HG02852 (cell line): ENCODE results near the gene TBC1D24.
A peak's percentile ranks its signal among the peaks of the same experiment; 100 is the strongest.

Source experiments
- ATAC-seq: cut with Tn5 transposase; IDR thresholded peaks from one replicate; pipeline ENCODE4 v1.9.1; 2021; ENCODE audit warnings: mild to moderate bottlenecking, moderate library complexity; ENCODE audit not compliant: unreplicated experiment

The TBC1D24 gene

DNA sequence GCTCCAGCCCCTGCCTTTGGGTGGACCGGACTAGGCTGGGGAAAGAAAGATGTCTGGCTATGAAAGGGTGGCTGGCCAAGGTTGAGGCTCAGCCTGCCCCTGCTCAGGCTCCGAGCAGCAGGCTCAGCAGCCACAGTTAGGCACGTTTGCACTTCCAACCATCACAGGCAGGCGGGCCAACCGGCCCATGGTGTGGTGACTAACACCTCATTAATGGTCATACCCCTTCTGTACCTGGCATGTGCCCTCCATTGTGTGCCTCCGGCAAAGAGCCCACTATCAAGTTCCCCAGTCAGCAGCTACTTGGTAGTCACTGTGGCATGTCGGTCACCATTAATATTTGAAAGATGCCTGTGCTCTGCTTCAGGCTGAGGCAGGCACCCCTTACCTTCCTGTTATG, 6.7 kb downstream of the TBC1D24 start:
- no peak for ATAC-seq

DNA sequence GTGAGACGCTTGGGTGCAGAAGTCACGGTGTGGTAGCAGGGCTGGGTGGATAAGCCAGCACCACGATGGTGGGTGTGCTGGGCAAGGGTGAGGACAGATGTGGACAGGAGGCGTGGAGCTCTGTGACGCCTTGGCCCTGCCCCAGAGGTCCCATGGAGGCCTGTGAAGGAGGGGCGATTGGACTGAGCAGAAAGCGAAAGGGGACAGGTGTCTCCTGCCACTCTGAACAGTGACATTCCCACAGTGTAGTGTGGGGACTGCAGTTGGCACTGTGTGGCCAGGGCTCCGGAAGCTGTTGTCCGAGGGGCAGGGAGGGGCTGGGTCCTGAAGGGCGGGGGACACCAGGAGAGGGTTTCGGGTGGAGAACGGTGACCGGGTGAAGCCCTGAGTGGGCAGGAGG, 7.3 kb downstream of the TBC1D24 start:
- ATAC-seq, result no peak

DNA sequence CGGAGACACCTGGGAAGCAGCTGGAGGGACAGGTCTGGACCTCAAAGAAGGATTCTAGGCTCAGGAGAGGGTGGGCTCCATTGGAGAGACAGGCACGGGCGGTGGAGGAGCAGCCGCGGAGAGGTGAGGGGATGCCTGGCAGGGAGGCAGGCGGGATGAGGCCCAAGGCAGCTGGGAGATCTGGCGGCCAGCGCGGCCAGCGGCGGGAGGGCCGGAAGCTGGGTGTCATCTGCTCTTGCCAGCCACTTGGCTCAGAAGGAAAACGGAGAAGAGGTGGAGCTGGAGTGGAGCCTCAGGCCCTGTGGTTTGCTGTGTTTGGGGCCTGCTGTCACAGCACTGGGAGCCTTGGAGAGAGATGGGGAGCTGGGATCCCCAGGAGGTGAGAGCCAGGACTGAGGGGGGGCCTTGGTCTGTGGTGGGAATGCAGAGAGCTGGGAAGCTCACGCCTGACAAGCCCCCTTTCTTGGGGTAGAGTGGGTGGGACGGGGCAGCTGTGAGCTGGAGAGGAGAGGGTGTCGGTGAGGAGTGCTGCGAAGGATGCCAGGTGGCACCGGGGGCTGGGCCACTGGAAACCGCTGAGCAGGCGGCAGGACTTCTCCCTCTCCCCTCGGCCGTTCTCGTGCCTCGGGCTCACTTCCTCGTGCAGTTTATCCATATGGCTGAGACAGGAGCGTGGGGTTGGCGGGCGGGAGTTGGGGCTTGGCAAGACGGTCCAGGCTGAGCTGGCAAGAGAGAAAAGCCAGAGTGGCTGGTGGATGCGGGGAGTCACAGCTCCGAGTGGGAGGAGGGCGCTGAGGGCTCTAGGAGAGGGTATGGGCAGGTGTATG, 8.0 kb downstream of the TBC1D24 start:
- ATAC-seq, result no peak

DNA sequence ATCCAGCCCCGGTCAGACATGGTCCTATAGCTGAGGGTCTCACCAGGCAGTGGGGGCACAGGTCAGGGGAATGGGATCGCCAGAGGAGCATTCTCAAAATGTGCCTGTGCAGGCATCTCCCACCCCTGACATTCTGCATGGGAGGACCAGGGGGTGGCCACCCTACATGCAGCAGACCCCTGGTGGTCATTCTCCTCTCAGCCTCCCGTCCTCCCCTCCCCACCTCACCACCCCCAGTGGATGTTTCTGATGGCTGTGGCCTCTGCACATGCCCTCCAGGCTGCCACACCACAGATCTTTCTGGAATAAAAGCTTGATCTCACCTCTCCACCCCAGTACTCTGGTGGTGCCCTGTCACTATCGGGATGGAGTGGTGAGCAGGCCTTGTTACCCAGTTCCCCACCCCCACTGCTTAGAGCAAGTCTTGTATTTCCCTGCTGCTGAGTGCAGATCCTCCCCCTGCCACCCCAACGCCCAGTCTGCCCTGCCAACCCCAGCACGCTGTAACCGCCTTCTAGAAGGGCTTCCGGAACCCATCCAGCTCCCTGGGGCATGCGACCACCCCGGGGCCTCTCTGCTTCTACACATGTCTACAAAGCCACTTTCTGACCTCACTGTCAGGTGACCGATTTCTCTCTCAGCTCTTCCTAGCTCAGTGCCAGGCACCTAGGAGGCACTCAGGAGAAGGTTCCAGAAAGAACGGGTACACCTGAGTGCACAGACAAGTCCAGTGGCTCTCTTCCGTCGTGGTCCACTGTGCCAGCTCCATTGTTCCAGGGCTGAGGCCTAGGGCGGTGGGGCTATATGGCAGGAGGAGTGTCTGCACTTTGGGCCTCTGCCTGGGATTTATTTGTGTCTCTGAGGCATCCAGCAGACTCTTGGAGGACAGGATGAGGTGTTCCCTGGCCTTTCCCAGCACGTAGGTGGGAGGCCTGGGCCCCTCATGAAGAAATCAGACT, 9.3 kb downstream of the TBC1D24 start:
- ATAC-seq, result no peak

DNA sequence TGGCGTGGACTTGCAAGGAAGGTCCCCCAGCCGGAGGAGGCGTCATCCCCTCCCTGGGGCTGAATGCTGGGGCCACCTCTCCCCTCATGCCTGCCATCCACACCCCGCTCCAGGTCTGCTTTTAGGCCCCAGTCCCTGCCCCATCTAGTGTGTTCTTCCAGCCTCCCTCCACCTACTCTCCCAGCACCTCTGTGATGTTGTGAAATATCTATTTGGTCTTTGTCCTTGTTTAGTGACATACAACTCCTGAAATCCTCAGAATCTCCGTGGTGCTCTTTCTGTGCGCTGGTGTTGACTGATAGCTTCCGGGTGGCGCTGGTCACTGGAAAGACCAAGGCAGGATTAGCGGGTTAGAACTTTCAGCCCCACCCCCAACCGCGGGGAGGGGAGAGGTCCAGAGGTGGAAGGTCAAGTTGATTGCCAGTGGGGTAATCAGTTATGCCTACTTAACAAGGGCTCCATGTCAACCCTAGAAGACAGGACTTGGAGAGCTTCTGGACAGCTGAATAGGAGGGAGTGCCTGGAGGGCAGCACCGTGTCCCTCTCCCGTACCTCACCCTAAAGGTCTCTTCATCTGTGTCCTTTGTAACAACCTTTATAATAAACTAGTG, 10.1 kb downstream of the TBC1D24 start:
- no peak for ATAC-seq

DNA sequence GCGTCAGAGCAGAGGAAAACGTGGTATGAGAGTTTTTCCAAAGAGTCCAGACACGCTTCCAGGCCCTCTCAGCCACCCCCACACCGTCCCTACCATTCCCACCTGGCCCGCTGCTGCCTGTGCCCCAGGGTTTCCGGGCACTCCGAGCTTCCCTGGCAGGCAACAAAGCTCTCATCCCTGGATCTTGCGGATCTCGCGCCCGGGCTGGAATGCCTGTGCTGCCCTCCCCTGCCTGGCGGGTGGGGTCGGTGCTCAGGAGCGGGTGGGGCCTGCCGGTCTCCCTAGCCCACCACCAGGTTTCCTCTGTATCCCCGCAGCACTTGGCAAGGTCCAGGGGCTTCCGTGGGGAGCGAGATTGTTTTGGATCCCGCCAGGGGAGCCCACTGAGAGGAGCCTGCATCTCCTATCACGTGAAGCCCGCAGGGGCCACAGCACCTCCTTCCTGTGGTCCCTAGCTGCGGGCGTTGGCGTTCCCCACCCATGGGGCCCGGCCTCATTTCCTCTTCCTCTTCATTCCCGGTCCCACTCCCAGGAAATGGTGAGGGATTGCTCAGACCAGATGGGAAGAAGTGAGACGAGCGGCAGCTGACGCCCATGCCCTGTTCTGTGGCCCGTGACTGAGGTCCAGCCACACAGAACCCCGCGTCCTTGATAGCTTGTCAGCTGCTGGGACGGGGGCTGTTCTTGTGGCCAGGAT, 11.0 kb downstream of the TBC1D24 start:
- ATAC-seq, result no peak

DNA sequence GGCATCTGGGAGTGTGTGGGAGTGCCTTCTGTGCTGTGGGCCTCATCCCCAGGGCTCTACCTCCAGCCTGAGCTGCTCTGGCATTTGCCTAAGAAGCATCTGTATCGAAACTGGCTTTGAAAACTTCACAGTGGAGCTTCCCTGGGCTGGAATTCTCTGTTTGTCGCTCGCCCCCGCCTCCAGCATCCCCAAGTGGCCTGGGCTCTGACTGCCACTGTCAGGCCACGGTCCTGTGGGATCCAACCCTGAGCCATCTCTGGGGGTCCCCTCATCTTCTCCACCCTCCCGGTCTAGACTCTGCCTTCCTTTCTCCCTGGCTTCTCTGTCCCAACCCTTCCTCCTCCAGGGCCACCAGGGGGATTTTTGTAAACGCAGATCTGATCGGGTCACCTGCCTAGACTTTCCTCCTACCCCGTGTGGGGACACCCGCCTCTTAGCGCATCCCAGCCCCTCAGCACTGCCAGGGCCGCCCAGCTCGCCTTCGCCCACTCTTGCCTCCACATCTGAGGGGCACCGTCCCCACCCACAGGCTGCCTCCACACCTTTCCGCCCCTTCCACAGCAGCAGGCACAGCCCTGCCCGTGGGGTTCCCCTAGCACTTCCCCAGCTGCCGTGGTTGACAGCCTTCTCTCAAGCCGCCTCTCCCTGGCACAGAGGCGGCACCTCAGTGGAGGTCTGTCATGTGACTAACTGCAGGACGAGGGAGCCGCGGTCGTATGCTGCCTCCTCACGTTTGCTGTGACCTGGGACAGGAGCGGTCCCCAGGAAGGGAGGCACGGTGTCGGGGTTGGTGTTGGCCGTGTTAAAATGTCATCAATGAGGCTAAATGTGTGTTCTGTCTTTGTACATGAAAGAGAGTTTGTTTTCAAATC, 12.0 kb downstream of the TBC1D24 start:
- peak; percentile 64 for ATAC-seq

DNA sequence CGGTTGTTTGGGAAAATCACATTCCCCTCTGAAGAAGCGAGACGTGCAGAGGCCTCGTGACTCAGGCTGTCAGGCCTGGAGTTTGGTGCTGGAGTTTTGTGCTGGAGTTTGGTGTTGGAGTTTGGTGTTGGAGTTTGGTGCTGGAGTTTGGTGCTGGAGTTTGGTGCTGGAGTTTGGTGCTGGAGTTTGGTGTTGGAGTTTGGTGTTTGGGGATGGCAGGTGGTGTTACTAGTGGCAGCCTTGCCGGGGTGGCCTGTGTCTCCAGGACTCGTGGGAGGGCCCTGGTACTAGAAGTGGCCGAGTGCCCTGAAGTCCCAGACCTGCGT, 12.6 kb downstream of the TBC1D24 start:
- ATAC-seq, result no peak

DNA sequence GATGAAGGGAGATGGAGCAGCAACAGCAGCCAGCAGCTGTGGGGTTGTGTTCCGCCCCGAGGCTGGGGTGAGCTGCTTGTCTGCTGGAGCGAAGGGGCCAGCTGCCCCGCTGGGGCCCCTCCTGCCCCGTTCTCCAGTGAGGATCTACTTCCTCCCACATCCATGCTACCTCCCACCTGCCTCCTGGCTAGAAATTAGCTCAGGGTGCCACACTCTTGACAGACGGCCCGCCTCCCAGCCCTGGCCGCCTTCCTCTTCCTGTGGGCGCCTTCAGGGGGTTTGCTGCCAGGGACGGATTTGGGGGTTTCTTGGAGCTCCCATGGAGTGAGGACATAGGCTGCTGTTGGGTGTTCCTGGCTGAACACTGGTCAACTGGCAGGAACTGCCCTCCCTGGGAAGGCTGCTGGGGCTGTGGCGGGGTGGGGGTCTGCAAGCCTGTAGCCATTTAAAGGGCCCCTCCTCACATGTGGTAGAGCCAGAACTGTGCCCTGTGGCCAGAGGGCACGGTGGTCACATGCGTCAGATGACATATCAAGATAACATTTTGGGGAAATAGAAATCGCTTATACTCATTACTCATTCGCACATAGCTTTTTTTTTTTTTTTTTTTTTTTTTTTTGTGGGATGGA, 13.1 kb downstream of the TBC1D24 start:
- no peak for ATAC-seq

DNA sequence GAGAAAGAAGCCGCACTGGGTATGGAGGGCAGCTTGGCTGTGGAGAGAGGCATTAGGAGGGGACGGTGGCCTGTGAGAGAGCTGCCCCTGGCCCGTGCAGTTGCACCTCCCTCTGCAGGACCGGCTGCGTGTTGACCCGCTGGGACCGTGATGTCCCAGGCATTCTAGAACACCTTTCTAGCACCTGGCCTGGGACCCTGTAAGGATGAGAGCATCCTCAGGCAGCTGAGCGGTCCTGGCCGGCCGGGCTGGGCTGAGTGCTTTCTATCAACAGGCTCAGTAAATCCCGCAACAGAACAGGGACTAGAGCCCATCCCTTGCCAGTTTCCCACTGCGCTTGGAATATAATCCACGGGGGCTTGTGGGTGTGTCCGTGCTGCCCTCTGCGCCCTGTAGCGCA, 14.7 kb downstream of the TBC1D24 start:
- no peak for ATAC-seq

DNA sequence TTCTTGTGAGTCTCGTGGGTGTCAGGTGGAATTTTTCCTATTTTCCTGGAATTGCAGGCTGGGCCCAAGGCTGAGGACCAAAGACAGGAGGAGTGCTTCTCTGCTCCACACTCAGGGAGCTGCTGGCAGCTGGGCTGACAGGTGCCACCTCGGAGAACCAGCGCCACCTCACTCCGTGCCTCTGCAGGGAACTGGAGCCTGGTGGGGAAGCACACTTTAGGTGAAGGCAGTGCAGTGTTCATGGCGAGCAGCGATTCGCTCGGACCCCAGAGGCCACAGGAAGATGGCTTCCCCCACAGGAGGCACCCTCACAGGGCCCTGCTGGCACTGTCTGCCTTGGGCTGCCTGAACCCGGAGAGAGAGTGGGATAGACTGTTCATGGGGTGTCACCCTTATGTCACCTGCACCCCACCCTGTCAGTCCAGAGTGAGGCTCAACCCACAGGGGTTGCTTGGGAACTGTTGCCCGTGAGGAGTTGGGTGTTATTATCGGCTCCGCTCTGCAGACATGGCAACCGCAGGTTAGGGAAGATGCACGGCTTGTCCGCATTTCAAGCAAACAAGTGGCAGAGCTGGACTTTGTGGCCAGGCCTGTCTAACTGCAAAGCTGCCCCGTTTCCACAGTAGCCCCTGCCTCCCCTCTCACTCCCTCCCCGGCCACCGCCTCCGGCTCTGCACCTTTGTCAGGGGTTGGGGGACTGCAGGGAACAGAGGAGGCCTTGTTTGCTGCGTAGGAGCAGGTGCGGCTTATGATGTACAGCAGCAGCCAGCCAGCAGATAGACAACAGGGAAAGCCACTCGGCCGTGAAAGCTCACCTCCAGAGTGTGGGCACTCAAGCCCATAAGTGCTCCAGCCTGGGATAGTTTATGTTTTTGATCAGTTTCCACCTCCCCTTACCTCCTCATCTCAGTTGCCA, 15.5 kb downstream of the TBC1D24 start:
- ATAC-seq, result no peak

DNA sequence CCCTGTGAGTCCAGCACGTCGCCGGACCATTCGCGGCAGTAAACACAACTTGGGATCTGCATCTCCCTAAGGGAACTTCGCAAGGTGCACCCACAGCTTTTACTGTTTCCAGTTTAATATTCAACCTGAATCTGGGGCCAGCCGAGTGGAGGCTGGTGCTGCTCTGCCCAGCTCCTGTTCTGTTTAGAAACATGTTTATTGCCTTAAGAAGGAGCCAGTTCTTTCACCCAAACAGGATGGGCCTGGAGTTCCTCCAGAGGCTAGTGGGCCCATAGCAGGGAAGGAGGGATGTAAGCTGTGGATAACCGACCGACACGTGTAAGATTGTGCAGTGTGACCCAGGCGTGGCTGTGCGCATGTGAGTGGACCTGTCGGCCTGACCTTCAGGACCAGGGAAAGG, 17.4 kb downstream of the TBC1D24 start:
- ATAC-seq, result no peak

DNA sequence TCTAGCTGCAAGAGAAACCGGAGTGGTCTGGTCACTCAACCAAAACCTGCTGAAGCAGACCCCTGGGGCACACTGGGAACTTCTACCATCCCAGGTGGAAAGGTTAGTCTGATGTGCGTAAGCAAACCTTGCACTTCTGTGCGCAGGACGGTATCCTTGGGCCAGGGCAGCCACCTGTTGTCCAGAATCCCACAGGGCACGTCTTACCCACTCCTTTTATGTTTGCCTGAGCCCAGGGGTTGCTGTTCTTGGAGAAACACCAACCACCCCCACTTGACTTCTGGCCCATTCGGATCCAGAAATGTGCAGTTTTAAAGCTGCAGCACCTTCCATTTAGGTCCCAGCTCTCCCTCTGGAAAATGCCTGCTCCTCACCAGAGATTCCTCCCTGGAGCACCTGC, 18.7 kb downstream of the TBC1D24 start:
- ATAC-seq, result no peak

DNA sequence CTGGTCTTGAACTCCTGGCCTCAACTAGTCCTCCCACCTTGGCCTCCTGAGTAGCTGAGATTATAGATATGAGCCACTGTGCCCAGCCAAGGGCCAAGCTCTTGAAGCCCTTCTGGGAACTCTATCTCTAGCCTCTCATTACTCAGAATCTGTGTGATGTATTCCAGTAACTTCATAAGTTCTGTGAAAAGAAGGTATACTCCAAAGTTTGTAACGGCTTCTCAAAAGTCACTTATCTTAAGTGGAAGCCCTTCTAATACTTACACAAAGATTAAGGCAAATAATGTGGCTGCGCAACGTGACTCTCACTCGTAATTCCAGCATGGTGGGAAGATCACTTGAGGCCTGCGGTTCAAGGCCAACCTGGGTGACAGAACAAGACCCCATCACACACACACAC, 19.7 kb downstream of the TBC1D24 start:
- no peak for ATAC-seq

DNA sequence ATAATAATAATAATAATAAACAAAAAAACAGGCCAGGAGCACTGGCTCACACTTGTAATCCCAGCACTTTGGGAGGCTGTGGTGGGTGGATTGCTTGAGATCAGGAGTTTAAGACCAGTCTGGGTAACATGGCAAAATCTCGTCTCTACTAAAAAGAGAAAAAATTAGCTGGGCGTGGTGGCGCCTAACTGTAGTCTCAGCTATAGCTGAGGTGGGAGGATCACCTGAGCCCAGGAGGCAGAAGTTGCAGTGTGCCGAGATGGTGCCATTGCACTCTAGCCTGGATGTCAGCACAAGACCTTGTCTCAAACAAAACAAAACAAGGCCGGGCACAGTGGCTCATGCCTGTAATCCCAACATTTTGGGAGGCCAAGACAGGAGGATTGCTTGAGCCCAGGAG, 20.1 kb downstream of the TBC1D24 start:
- ATAC-seq, result no peak

DNA sequence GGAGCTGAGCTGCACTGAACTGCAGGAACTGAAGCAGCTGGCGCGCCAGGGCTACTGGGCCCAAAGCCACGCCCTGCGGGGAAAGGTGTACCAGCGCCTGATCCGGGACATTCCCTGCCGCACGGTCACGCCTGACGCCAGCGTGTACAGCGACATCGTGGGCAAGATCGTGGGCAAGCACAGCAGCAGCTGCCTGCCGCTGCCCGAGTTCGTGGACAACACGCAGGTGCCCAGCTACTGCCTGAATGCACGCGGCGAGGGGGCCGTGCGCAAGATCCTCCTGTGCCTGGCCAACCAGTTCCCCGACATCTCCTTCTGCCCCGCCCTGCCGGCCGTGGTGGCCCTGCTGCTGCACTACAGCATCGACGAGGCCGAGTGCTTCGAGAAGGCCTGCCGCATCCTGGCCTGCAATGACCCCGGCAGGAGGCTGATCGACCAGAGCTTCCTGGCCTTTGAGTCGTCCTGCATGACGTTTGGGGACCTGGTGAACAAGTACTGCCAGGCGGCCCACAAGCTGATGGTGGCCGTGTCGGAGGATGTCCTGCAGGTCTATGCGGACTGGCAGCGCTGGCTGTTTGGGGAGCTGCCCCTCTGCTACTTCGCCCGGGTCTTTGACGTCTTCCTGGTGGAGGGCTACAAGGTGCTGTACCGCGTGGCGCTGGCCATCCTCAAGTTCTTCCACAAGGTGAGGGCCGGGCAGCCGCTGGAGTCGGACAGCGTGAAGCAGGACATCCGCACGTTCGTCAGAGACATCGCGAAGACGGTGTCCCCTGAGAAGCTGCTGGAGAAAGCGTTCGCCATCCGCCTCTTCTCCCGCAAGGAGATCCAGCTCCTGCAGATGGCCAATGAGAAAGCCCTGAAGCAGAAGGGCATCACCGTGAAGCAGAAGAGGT, 21.5 kb downstream of the TBC1D24 start:
- no peak for ATAC-seq

DNA sequence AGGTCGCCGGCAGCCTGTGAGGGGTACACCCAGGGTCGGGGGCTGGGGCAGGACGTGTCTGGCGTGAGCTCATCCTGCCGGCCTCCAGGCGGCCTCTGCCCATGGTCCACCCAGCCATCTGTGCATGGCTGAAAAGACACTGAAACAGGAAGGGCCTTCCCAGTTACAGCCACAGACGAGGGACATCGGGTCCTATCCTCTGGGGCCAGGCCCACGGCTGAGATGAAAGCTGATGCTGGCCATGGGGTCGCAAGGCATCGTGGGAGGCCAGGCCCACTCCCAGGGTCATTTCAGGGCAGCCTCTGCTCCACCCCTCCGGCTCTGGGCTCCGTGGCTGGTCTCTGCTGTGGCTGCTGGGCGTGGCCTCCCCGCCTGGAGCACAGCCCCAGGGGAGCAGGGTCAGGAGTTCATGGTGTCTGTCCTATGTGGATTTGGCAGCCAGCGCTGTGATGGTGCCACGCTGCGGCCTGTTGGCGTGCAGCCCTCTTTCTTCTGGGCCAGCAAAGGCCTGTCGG, 22.2 kb downstream of the TBC1D24 start:
- no peak for ATAC-seq
